ENCODE measurements around the gene SPACDR.
"Not testable (repeated sequence)": the region's sequence is repeated elsewhere in the genome, so short reads cannot be mapped to it uniquely, and the experiment has no call there.

The SPACDR gene

DNA sequence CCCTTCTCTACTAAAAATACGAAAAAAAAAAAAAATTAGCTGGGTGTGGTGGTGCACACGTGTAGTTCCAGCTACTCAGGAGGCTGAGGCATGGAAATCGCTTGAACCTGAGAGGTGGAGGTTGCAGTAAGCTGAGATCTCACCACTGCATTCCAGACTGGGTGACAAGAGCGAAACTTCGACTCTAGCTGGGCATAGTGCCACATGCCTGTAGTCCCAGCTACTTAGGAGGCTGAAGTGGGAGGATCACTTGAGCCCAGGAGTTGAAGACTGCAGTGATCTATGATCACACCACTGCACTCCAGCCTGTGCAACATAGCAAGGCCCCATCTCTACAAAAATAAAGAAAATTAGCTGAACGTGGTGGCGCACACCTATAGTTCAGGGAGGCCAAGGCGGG is 1.2 kb upstream of the SPACDR start:
- no peak for DNase-seq

- no peak for DNase-seq
These were observed 731 bp upstream of the SPACDR start for GRCh38 chr7:100464791-100465190.

GRCh38 chr7:100457033-100457432 is 7.0 kb downstream of the SPACDR start:
- DNase-seq: no peak

- no peak for DNase-seq
These were observed 7.5 kb downstream of the SPACDR start for GRCh38 chr7:100456562-100456961.

- DNase-seq: no peak
These were observed 8.9 kb downstream of the SPACDR start for GRCh38 chr7:100455206-100455605.

- DNase-seq: not testable (repeated sequence)
These were observed 10.2 kb downstream of the SPACDR start for GRCh38 chr7:100453854-100454253.

DNA sequence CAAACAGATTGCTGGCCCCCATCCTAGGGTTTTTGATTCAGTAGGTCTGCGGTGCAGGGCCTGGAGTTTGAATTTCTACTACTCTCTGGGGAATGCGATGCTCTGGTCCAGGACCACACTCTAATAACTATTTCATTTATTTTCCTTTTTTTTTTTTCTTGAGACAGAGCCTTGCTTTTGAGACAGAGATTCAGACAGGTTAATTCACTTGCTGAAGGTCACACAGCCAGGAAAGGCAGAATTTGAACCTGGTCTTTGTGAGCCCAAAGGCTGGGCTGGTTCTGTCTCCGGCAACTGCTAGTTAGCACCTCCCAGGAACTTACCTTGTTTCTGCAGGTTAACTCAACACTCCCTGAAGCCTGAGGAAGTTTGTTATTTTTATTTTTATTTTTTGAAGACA is 11.5 kb downstream of the SPACDR start:
- no peak for DNase-seq

- DNase-seq: no peak
These were observed 14.8 kb downstream of the SPACDR start for GRCh38 chr7:100449190-100449795.

DNA sequence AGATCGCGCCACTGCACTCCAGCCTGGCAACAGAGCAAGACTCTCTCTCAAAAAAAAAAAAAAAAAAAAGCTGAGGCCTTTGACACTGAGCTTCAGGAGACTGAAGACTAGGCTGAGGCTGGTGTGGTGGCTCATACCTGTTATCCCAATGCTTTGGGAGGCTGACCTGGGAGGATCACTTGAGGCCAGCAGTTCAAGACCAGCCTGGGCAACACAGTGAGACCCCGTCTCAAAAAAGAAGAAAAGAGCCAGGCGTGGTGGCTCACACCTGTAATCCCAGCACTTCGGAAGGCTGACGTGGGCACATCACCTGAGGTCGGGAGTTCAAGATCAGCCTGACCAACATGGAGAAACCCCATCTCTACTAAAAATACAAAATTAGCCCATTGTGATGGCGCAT is 16.7 kb downstream of the SPACDR start:
- DNase-seq: not testable (repeated sequence)

- DNase-seq: no peak
These were observed 18.0 kb downstream of the SPACDR start for GRCh38 chr7:100446040-100446439.

GRCh38 chr7:100444311-100445278 is 19.5 kb downstream of the SPACDR start:
- no peak for DNase-seq

DNA sequence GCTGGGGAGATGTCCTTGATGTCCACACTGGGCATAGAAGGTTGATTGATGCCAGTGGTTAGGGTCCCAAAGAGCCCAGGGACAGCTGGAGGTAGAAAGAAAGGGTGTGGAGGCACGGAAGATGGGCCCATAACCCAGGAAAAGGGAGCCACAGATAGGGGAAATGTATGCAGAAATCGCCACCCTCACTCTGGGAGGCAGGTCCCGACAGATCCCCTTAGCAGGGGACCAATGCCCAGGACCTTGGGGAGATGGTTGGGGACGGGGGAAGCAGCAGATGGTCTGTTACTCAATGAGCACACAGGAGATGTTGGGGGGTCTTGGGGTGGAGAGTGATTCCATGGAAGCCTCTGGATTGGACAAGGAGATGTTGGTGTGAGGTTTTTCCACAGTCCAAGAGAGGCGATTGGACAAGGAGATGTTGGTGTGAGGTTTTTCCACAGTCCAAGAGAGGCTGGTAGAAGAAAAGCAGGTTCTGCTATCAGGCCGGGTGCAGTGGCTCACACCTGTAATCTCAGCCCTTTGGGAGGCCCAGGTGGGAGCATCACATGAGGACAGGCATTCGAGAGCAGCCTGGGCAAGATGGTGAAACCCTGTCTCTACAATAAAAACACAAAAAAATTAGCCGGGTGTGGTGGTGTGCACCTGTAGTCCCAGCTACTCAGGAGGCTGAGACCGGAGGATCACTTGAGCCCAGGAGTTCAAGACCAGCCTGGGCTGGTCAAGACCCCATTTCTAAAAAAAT is 20.8 kb downstream of the SPACDR start:
- DNase-seq: no peak

DNA sequence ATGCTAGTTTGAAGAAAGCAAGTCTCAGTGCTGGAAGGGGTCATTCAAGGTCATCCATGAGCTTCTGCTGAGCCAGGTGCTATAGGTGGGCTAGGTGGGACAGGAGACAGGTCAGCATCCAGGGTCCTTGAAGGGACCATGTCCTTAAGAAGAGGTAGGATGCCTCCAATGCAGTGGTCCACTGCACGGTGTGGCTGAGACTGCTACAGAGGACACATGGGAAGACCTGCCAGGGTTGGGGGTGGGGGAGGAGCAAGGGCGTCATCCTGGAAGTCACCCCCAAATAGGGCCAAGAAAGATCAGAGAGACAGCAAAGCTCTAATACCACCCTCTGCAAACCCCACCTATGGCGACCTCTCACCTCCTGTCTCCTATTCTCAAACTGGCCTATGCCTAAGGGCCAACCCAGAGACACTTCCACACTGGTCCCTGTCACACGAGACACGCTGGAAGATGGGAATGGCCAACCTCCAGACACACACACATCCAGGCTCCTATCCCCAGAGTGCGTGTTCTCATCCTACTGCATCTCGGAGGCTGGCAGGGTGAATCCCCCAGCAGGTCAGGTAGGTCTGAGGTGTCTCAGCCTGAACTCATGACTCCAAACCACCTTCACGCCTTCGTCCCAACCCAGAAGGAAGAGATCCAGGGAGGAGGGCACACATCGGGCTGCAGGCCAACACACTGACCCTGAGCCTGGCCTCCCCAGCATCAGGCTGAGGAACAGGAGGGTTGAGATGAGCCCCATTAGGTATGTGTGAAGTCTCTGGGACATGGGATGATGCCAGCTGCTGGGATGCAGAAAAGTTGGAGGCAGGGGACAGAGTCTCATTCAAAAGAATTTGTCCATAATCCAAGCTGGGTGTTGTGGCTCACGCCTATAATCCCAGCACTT is 22.2 kb downstream of the SPACDR start:
- DNase-seq: no peak

DNA sequence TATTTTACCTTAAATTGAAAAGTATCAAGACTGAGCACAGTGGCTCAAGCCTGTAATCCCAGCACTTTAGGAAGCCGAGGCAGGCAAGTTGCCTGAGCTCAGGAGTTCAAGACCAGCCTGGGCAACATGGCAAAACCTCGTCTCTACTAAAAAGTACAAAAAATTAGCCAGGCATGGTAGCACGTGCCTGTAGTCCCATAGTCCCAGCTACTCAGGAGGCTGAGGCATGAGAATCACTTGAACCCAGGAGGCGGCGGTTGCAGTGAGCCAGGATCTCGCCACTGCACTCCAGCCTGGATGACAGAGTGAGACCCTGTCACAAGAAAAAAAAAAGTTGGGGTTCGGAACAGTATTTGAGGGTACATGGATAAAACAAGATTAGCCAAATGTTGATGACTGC is 24.8 kb downstream of the SPACDR start:
- not testable (repeated sequence) for DNase-seq

DNA sequence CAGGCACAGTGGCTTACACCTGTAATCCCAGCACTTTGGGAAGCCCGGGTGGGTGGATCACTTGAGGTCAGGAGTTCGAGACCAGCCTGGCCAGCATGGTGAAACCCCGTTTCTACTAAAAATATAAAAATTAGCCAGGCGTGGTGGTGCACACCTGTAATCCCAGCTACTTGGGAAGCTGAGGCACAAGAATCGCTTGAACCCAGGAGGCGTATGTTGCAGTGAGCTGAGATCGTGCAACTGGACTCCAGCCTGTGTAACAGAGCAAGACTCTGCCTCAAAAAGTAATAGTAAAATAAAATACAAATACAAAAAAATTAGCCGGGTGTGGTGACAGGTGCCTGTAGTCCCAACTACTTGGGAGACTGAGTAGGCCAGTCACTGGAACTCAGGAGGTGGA is 25.3 kb downstream of the SPACDR start:
- DNase-seq: not testable (repeated sequence)

GRCh38 chr7:100438172-100438571 is 25.9 kb downstream of the SPACDR start:
- no peak for DNase-seq

GRCh38 chr7:100437150-100438100 is 26.6 kb downstream of the SPACDR start:
- no peak for DNase-seq

- DNase-seq: peak; percentile 45 to 53
These were observed 28.4 kb downstream of the SPACDR start for GRCh38 chr7:100435401-100436304.

DNA sequence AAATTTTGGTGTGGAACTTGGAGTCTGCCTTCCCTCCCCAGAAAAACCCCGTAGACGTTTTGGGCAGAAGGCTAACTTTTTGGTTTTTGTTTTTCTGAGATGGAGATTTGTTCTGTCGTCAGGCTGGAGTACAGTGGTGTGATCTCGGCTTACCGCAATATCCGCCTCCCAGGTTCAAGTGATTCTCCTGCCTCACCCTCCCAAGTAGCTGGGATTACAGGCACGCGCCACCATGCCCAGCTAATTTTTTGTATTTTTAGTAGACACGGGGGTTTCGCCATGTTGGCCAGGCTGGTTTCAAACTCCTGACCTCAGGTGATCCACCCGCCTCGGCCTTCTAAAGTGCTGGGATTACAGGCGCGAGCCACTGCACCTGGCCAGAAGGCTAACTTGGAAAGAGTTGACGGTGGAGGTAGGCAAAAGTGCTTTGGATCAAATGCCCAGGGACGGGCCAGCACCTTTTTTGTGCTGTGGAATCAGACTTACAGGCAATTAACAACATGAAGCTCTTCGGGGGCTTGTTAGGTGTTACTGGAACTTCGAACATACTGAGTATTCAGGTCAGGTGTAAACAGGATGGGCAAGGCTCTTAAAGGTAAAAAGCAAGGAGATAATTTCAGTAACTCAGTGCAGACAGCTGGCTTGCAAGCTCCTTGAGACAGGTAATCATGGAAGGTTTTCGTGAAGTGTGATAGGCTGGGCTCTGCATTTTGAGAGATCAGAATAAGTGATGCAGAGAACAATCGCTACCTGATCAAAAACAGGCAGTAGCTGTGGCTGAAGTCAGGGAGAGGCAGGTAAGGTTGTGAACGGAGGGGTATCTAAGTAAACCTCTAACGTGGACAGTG is 29.5 kb downstream of the SPACDR start:
- DNase-seq: no peak
